Endothelial cell of umbilical vein (primary cell): ENCODE measurements around the gene RNASEH2B.

ENCODE experiments used
- EZH2 ChIP-seq: IDR thresholded peaks from 2 replicates; pipeline ENCODE4 v1.6.1; 2012; ENCODE audit warnings: borderline replicate concordance, low read depth, mild to moderate bottlenecking, moderate library complexity, low read length, inconsistent platforms; ENCODE audit not compliant: severe bottlenecking
- FOS ChIP-seq: IDR thresholded peaks from 2 replicates; pipeline ENCODE4 v1.6.1; 2011; ENCODE audit warnings: mild to moderate bottlenecking, low read length, moderate library complexity, borderline replicate concordance; ENCODE audit not compliant: insufficient read depth
- JUN ChIP-seq: IDR thresholded peaks from 2 replicates; pipeline ENCODE4 v1.6.1; 2011; ENCODE audit warnings: borderline replicate concordance, low read depth; ENCODE audit not compliant: insufficient read length, insufficient read depth
- MYC ChIP-seq: IDR thresholded peaks from one replicate; pipeline ENCODE4 v1.6.1; 2011; ENCODE audit warnings: mild to moderate bottlenecking, low read depth, low read length
- POLR2A ChIP-seq: IDR thresholded peaks from 2 replicates; pipeline ENCODE4 v1.6.1; 2012; ENCODE audit warnings: low read depth, mild to moderate bottlenecking, control low read depth, low read length
- POLR2AphosphoS5 ChIP-seq: IDR thresholded peaks from 2 replicates; pipeline ENCODE4 v1.6.1; 2012; ENCODE audit warnings: low read depth, mild to moderate bottlenecking, control low read depth, low read length, moderate library complexity; ENCODE audit not compliant: insufficient read depth
- TF ChIP-seq, protein P1 (sequence below), 2 donors: IDR thresholded peaks; 1 replicate in 1 of 2; 2 replicates in 1 of 2; pipeline ENCODE4 v1.5.1; 2011; ENCODE audit warnings: low read length in 2 of 2, mild to moderate bottlenecking in 2 of 2, moderate library complexity in 2 of 2, control low read depth in 1 of 2, inconsistent platforms in 1 of 2, low read depth in 1 of 2; ENCODE audit not compliant: insufficient read depth in 1 of 2; ENCODE audit errors: extremely low read depth in 1 of 2
- TF ChIP-seq, protein P2 (sequence below): IDR thresholded peaks from 2 replicates; pipeline ENCODE4 v1.6.1; 2011; ENCODE audit not compliant: insufficient read depth, insufficient read length

GRCh38 chr13:50948601-50949000 lies 39.0 kb downstream of the RNASEH2B start:
- TF ChIP-seq, protein P1, sequence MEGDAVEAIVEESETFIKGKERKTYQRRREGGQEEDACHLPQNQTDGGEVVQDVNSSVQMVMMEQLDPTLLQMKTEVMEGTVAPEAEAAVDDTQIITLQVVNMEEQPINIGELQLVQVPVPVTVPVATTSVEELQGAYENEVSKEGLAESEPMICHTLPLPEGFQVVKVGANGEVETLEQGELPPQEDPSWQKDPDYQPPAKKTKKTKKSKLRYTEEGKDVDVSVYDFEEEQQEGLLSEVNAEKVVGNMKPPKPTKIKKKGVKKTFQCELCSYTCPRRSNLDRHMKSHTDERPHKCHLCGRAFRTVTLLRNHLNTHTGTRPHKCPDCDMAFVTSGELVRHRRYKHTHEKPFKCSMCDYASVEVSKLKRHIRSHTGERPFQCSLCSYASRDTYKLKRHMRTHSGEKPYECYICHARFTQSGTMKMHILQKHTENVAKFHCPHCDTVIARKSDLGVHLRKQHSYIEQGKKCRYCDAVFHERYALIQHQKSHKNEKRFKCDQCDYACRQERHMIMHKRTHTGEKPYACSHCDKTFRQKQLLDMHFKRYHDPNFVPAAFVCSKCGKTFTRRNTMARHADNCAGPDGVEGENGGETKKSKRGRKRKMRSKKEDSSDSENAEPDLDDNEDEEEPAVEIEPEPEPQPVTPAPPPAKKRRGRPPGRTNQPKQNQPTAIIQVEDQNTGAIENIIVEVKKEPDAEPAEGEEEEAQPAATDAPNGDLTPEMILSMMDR (IDR thresholded peaks at IDR 0.05; ENCODE audit: extremely low read depth in 1 of 2, insufficient read depth in 1 of 2, low read depth in 1 of 2, low read length in 2 of 2), result no peak
- TF ChIP-seq POLR2AphosphoS5 (no peak), EZH2 (no peak), FOS (no peak), POLR2A (no peak), JUN (no peak), MYC (no peak)
- TF ChIP-seq, protein P2, sequence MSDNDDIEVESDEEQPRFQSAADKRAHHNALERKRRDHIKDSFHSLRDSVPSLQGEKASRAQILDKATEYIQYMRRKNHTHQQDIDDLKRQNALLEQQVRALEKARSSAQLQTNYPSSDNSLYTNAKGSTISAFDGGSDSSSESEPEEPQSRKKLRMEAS, result no peak
